ENCODE results near the gene FRMD4A. TPM values are rescaled to one million over a fixed set of nuclear protein-coding genes. Genes with fewer than 3 reads are reported as not detected.

The FRMD4A gene
- total RNA-seq, 1 experiment from 2014 or later, result 19.6 TPM

DNA sequence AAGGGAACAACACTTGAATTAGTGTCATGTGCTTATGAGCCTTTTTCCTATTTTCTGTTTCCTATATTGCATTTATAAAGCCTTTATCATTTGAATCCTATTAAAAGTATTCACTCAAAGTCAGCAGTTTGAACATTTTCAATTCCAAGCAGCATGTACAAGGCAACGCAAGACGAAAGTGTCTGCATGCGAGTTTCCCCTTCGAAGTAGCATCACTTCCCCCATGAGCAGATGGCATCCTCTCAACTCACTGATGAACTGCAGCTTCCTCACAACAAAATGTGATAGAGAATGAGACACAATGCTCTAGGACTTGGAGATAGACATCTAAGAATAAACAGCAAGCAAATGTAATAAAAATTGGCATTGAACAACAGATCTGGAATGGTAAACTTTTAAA lies 473.3 kb downstream of the FRMD4A start:
- H3K18ac ChIP-seq (ENCODE audit: insufficient read length, low read depth, low read length), result no peak overlapping the region
- no peak overlapping the region for H2BK12ac ChIP-seq (ENCODE audit: insufficient read length, low read depth, low read length)
- no peaks in the 10 kb centered on the region for H3K79me2 ChIP-seq (ENCODE audit: insufficient read depth, low read length)
- no peak overlapping the region for H4K5ac ChIP-seq (ENCODE audit: insufficient read length, low read depth, low read length)
- Mint-ChIP-seq H3K4me1 (no peaks in the 10 kb centered on the region; a peak in 1 of 4 replicates), H3K27ac (no peak overlapping the region), H3K4me3 (no peak overlapping the region), H3K27me3 (ENCODE audit: low read depth) (no peaks in the 10 kb centered on the region; the same call in 1 of the 2 replicates), H3K36me3 (ENCODE audit: insufficient read depth in 1 of 3, low read depth in 3 of 3) (peaks cover 0 to 4% (median 0%) of the 10 kb centered on the region in 3 experiments; a peak in 1 of 7 replicates), H3K9me3 (no peaks in the 10 kb centered on the region)
- no peak overlapping the region for H3K9ac ChIP-seq (ENCODE audit: extremely low read depth, insufficient read length, low read length)
- no peaks in the 10 kb centered on the region for H3K79me1 ChIP-seq (ENCODE audit: insufficient read depth, low read depth, low read length, poor library complexity, severe bottlenecking)
- H3K27ac ChIP-seq (ENCODE audit: insufficient read length, low read depth, low read length), result no peak overlapping the region
- WGBS (ENCODE audit: extremely low coverage, insufficient read length, low lambda C conversion rate), result no CpG with 5 or more reads among the region's 4 CpGs
- no peak overlapping the region for H2BK120ac ChIP-seq (ENCODE audit: low read depth, low read length, poor library complexity, severe bottlenecking)
- H3K27me3 ChIP-seq (ENCODE audit: insufficient read depth, low read length), result no peaks in the 10 kb centered on the region
- no peak overlapping the region for H3K4me2 ChIP-seq (ENCODE audit: insufficient read depth, insufficient read length, low read length)
- no peak overlapping the region for H2BK5ac ChIP-seq (ENCODE audit: insufficient read length, low read length)
- H3K23ac ChIP-seq (ENCODE audit: insufficient read length, low read depth, low read length), result no peak overlapping the region
- H3K56ac ChIP-seq (ENCODE audit: insufficient read length, low read depth, low read length), result no peak overlapping the region
- TF ChIP-seq, protein P1, sequence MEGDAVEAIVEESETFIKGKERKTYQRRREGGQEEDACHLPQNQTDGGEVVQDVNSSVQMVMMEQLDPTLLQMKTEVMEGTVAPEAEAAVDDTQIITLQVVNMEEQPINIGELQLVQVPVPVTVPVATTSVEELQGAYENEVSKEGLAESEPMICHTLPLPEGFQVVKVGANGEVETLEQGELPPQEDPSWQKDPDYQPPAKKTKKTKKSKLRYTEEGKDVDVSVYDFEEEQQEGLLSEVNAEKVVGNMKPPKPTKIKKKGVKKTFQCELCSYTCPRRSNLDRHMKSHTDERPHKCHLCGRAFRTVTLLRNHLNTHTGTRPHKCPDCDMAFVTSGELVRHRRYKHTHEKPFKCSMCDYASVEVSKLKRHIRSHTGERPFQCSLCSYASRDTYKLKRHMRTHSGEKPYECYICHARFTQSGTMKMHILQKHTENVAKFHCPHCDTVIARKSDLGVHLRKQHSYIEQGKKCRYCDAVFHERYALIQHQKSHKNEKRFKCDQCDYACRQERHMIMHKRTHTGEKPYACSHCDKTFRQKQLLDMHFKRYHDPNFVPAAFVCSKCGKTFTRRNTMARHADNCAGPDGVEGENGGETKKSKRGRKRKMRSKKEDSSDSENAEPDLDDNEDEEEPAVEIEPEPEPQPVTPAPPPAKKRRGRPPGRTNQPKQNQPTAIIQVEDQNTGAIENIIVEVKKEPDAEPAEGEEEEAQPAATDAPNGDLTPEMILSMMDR (conservative IDR thresholded peaks at IDR 0.05), result no peak
- no peak overlapping the region for H2BK15ac ChIP-seq (ENCODE audit: low read depth, low read length)
- H4K8ac ChIP-seq (replicated peaks; ENCODE audit: insufficient read length, low read depth, low read length), result no peak overlapping the region
- H4K91ac ChIP-seq (ENCODE audit: insufficient read length, low read depth, low read length), result no peak overlapping the region
- no peaks in the 10 kb centered on the region for H3K4me1 ChIP-seq (ENCODE audit: insufficient read depth, low read length)
- H3T11ph ChIP-seq (ENCODE audit: low read length), result no peak overlapping the region
- no peak overlapping the region for H3K4ac ChIP-seq (ENCODE audit: low read depth, low read length)
- no peaks in the 10 kb centered on the region for H3K9me3 ChIP-seq (ENCODE audit: control insufficient read depth, low read depth, low read length)
- no peaks in the 10 kb centered on the region for H3K23me2 ChIP-seq (ENCODE audit: insufficient read length, low read depth, low read length, poor library complexity, severe bottlenecking)
- H2AK5ac ChIP-seq (ENCODE audit: insufficient read length, low read length), result no peak overlapping the region
- DNase-seq, result no peak
- H4K20me1 ChIP-seq (ENCODE audit: control insufficient read depth, insufficient read depth, insufficient read length), result no peaks in the 10 kb centered on the region
- H3K14ac ChIP-seq (ENCODE audit: insufficient read depth, low read length), result no peak overlapping the region
- H2BK20ac ChIP-seq (ENCODE audit: low read depth, low read length, poor library complexity, severe bottlenecking), result no peak overlapping the region
- H2AFZ ChIP-seq (ENCODE audit: low read length), result no peak overlapping the region

Data from H9 (cell line).